Activated CD4-positive, CD25-positive, alpha-beta regulatory T cell treated with anti-CD3 and anti-CD28 coated beads, Interleukin-2, amount 50 U/mL, for 24 hours (primary cell): ENCODE results near the gene PITPNB.

Experiments
- ATAC-seq, 2 donors: fragments of 150-1000 bp; cut with Tn5 transposase; one replicate each; pipeline ENCODE4 v1.10.0; 2021; ENCODE audit warnings: mild to moderate bottlenecking in 1 of 2, moderate library complexity in 1 of 2

The PITPNB gene

DNA sequence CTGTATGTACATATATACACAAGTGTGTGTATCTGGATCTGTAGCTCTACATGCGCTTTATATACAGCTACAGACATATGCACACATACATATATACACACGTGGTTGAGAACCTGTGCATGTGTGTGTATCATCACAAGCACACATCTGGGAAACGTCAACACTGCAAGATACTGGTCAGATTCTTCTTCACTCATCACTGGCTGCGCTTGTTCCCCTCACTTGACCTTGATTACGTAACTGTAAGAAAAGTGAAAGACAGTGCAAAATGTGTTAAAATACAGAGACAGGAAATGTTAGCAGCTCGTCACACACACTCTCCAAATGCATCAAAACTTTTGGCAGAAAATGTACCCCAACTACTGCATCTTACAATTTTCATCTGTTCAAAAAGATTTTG lies 65.6 kb downstream of the PITPNB start:
- no peak for ATAC-seq

DNA sequence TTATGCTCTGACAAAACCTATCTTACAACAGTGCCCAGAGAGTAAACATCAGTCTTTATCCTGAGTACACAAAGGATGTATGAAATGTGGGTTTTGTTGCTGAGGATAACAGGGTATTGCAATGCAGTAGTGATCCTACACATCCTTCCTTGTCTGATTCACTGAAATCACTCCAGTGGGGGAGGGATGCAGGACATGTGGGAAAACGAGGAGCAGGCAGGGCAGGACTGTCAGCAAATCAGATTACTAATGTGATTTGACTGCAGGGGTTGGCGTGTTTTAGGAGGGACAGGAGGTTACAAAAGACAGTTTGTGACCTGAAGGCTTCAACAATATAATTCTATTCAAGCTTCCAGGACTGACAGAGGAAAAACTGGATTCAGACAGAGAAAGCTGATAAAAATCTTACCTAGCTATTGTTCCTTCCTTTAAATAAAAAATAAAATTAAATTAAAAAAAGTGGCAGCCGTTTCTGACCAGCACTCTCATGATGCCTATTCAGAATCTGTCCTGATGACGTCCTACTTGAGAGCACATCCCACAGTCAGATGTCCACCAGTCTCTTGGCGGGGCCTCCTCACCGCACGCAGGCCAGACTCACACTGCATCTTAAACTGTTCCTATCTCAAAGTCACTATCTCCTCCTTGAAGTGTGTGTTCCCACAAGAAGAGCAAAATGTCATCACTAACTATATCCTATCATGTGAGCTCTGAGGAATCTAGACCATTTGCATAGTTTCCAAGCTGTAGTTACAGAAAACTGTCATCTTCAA lies 66.9 kb downstream of the PITPNB start:
- no peak for ATAC-seq

DNA sequence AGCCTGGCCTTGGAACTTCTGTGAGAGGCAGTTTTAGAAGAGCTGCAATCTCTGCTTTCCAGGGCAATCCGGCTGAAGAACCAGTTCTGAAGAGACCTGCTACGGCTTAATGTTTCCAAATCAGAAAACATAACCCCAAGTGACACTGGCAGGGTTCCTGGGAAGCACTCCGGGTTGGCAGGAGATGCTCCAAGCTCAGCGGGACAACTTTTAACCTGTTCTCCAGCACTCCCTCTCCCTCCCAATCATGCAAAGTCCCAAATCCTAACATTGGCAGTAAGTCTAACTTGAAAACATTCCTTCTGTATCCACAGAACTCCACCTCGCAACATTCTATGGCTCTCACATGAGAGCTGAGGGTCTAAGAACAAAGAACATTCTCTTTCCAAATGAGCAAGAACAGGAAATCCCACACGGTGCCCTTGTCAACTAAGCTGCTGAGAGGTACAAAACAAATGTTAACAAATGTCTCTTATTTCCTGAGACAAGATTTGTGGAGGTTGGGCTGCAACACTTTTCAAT lies 69.0 kb downstream of the PITPNB start:
- ATAC-seq, result no peak

DNA sequence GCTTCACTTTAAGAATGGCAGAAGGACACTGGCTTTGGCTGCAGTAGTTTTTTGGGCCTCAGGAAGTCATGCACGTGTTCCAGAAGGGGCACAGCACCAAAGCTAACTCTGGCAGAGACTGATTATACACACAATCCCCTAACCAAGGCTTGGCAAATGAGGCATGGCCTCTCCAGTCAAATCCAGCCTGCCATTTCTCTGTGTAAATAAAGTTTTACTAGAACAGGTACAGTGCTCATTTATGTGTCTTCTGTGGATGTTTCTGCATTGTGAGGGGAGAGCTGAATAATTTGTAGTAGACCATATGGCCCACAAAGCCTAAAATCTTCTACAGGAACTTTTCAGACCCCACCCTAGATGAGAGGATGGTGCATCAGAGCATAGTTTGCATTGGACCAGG lies 71.1 kb downstream of the PITPNB start:
- no peak for ATAC-seq

DNA sequence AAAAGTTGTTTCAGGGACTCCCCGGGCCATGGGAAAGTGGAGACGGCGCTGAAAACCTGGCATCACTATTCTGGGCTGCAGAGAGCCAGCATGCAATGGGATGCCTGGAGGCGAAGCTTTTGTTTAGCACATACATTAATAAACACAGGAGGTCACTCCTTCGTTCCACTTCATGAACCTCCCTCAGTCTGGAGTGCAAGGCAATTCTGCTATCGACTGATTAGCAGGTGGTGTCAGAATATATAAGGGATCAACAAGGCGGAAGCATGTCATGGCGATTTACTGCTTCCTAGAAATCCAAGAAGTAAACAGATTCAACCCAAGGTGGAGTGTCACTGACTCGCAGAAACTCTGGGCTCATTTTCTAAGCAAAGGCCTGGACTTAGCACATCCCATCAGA lies 72.1 kb downstream of the PITPNB start:
- no peak for ATAC-seq

DNA sequence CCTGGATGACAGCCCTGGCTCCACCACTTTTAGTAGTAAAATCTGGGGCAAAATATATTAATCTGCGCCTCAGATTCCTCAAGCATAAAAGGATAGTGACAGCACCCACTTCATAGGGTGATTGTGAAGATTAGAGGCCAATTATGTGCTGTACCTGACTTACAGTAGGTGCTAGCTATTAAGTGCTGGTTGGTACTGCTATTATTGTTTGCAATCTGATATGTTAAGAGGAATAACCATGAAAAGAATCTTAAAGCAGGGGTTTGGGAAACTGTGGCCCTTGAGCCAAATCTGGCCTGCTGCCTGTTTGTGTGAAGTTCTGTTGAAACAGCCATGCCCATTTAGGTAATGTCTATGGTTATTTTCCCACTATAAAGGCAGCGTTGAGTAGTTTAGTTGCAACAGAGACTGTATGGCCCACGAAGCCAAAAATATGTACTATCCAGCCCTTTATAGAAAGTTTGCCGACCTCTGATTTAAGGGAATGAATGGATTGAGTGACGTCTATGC lies 72.8 kb downstream of the PITPNB start:
- no peak for ATAC-seq

DNA sequence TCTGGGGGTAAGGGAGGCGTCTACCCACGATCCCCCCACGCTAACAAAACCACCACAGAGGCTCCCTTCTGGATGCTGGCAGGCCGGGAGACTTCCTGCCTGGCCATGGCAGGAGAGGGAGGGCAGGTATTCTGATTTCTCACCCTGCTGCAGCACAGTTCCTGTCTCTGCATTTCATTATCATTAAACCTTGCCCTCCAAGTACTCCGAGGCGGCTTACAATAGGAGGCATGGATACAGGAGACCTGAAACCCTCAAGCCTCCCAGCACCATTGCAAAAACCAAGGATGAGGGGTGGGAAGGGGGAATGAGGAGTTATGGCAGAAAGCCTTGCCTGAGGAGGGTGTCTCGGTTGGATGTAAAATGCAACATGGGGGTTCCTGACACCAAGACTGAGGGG lies 73.4 kb downstream of the PITPNB start:
- no peak for ATAC-seq

DNA sequence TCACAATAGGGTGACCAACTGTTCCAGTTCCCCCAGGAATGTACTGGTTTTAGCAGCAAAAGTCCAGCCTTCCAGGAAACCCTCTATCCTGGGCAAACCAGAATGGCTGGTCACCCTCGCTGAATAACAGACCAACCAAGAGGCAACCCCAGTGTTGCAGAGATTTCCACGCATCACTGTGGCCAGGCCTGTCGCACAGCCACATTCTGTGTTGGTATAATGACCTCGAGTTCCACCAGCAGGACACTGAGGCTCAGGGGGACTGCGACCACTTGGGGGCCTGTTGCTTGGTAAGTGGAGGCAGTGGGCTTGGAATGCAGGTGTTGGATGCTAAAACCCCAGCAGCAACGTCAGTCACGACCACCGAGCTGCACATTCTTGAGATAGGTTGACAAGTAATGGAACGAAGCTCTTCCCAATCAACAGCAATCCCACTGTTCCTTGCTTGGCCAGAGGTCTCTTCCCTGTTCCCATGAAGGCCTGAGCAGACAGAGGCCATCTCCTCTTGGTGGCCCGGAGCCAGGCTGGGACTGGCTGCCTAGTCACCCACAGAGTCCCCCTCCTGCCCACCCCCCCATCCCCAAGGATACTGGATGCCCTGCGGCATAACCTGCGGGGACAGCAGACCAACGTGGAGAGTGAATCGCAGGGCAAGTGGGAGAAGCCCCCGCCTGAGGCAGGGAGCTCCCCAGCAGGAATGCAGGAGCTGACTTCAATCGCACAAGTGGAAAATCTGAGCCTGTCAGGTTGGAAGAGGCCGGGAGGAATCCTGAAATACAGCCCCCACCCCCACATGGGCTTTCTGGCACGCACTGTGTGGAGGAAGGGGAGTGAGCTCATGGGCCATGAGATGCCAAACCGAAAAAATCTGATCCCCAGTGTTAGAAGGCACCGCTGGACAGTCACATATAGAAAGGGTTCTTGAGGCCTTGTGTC lies 74.1 kb downstream of the PITPNB start:
- no peak for ATAC-seq

DNA sequence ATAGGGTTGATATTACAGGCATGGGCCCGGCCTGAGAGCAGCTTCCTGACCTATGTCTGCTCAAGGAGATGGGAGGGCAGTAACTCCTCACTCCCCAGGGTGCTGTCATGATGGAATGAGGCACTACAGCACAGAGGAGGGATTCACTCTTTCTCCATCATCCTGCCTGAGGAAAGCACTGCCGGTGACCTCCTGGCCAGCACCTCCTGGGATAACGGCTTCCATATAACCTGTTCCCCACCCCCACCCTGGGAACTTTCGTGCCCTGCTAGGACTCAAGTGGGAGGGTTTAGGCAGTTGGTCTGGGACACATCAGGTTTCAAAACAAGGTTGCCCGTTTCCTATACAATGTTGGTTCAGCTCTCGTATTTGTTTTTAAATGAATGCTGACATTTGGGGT lies 74.8 kb downstream of the PITPNB start:
- no peak for ATAC-seq

DNA sequence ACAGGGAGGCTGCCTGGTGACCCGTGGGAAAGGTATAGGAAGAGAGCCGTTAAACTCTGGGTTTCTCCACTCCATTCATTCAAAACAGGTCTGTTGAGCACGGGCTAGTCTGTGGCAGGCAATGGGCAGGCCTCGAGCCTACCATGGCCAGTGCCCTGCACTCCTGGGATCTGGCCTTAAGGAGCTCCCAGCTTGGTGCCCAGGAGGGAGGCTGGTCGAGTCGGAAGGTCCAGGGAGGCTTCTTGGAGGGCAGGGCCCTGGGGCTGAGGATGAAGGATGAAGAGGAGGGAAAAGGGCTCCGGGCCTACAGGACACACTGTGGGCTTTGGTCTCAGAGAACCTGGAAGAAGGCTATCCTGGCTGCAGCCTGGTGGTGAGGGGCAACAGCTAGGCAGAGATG lies 75.6 kb downstream of the PITPNB start:
- no peak for ATAC-seq

DNA sequence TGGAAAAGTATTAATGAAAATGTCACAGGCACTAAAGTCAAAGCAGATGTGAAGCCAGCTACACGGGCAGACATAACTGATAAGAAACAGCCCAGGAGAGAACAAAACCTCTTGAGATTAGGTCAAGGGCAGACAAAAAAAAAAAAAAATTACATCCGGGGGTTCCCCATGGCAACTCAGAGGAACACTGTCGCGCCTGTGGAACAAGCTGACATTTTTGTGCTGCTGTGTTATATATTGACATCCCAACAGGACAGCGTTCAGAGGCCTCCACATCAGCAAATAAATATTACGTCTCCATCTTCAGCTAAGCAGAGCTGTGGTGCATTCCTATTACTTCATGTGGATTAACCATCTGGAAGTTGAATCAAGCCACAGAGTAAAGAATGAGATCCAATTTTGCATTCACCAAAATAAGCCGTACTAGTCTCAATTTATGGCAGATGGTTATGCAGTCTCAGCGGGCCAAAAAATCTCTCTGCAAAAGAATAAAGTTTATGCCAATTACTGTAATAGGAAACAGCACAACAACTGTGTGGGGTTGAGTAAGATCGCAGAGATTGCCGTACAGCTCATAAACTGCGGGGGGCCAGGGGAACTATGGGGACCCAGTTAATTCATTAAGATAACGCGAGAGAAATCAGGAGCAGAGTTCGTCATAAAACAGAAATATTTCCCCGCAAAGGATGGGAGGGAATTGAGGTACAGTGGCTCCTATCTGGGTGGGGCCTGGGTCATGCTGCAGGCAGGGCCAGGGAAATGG lies 76.2 kb downstream of the PITPNB start:
- no peak for ATAC-seq

DNA sequence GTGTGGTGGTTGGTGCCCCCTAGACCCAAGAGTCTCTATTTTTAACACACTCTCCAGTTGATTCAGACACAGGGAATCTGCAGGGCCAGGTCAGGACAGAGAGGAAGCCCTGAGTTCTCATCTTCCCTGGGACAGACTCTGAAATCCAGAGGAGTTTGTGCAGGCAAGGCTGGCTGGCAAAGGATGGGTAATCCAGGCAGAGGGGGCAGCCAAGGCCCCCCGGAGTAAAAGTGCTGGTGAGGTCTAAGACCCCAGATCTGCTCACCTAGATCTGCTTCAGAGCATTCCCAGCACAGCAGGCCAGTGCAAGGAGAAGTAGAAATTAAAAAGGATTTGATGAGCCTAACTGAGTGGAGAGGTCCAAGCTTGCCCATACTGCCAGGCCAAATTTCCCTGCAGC lies 76.9 kb downstream of the PITPNB start:
- ATAC-seq, result no peak

DNA sequence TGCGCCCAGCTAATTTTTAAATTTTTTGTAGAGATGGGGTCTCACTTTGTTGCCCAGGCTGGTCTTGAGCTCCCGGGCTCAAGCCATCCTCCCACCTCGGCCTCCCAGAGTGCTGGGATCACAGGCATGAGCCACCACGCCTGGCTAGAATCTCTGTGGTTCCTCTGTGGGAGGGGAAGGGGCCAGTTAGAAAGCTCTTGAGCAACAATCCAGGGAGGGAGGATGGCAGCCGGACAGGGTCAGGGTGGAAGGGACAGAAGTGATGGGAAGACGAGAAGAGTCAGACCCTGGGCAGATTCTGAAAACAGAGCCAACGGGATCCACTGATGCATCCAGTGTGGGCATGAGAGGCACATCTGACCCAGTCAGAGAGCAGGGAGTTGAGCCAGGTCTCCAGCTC lies 78.6 kb downstream of the PITPNB start:
- ATAC-seq, result no peak

DNA sequence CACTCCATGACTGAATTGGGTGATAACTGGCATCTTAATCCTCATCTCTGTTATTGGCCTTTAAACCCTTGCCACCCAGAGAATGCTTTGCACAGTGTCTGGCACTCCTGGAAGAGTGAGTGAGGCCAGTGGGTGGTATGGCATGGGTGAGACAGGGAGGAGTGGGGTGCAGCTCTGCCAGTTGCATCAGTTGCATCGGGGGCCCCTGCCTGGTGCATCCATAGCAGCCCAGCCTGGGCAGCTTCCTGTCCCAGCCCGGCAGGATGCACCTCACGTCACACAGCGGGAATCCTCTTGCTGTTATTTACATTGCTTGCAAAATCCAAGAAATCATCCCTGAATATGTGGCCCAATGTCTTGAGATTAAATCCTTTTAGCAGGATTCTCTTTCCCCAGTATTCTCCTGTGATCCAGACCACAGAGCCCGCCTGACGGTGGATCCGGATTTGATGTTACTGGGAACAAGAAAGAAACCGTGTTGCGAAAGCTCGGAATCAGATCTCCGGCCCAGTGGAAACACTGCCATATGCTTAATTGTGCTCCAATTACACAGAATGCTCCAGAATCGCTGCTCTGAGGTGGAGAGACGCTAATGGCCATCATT lies 79.9 kb downstream of the PITPNB start:
- ATAC-seq, result no peak

DNA sequence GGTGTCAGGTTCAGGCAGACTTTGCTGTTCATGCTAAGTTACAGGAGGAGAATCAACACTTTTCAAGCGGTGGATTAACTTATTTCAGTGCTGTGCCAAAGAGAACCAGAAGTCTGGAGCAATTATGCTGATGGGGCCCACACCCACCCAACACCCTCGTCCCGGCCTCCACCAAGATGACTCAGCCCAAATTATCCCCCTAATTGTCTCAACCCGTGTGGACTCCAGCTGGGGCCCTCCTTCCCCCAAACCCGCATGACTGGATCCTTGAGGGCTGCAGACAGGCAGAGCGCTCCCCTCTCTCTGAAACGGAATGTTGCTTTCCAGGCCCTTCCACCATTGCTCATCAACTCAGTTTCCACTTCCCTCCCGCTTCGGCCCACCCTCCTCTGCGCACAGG lies 82.9 kb downstream of the PITPNB start:
- no peak for ATAC-seq

DNA sequence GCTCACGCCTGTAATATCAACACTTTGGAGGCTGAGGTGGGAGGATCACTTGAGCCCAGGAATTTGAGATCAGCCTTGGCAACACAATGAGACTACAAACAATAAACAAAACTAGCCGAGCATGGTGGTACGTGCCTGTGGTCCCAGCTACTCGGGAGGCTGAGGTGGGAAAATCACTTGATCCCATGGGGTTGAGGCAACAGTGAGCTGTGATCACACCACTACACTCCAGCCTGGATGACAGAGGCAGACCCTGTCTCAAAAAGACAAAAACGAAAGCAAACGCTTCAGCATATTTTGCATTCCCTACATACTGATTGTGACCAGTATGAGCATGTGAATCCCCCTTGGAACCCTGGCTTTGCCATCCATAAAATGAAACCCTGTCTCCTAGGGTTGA lies 83.6 kb downstream of the PITPNB start:
- no peak for ATAC-seq

DNA sequence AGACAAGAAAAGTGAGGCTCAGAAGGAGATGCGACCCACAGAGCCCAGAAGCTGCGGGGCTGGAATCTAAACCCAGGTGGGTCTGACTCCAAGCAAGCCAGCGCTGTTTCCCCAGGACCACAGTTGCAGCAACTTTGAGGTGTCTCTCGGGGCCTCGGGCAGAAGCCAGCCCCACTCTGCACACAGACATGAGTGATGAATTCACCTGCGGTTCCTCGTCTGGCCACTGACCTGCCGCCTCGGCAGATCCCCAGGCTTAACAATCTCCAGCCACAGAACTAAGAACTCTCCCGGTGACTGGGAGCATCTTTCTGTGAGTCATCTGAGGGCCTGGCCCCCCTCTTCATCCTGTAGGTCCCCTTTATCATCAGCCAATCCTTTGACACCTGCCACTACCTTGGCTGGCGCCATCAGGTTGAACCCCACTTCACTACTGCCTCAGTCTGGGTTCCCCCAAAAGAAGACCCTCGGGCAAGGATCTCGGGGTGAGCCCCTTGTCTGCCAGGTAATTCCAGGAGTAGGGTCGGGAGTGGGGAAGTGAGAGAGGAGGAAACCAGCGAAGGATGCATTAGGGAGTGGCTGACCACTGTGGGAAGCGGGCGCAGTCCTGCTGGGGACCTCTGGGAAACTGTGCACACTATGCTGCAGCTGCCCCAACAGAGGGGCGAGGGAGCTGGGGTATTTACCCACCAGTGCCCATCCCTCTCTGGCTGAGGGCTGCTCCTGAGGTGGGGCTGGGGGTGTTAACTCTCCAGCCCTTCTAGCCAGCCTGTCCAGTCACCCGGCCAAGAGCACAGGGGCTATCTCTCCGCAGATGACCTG lies 84.5 kb downstream of the PITPNB start:
- no peak for ATAC-seq

DNA sequence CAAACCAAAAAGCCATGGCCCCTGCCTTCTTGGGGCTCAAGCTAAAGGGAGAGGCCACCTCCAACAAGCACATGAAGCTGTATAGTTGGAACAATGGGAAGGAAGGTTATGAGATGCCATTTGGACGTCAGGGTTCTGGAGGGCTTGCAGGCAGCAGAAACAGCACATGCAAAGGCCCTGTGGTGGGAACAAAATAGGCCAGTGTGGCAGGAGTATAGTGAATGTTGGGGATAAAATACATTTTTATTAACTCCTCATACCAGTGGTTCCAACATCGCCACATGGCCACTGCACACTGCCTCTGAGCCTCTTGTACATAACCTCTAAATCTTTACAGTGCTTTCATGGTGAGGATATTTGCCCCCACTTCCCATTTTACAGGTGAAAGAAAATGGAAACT lies 85.3 kb downstream of the PITPNB start:
- ATAC-seq, result no peak

DNA sequence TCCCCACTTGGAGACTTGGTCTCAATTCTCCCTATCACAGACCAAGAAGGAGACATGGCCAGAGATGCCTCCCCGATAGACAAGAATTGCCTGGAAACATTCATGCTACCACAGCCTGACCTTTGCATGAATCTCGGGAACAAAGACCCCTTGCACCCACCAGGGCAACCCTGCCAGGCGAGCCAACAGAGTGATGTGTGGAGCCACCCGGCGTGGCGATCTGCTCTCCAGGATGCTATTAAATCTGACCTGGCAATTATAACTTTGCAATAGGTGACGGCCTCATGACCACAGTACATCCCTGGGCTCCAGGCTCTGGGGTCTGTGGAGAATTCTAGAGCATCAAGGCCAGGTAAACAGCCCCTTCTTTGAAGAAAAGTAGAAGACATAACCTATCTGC lies 86.5 kb downstream of the PITPNB start:
- ATAC-seq, result no peak

DNA sequence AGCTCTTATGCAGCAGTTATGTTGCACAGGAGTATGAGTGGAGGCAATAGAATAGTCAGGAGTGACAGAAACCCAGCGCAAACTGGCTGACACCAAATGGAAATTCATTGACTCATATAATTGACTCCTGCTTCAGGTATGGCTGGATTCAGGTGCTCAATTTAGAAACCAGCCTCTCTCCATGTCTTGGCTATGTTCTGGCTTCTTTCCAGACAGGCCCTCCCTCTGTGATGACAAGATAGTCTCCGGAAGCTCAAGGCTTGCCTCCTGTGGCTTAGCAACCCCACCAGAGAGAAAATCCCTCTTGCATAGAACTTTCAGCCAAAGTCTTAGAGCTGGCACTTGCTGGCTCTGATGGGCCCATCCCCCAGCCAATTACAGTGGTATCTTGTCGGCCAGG lies 89.4 kb downstream of the PITPNB start:
- ATAC-seq, result no peak
